GM12878 (cell line): ENCODE measurements around the gene TTC39C. TPM values are rescaled to one million over a fixed set of nuclear protein-coding genes. Genes with fewer than 3 reads are reported as not detected.

Experiments
- ATAC-seq: fragments of 200-7000 bp; cut with Tn5 transposase; 3 replicates; pipeline ENCODE4 v1.9.1; 2020; ENCODE audit warnings: mild to moderate bottlenecking, moderate library complexity
- BruUV-seq: library from RNA; stranded (reverse); fragments of 400-500 nt; replicated peaks from 2 replicates; lab custom pipeline; 2021; lab: Mats Ljungman, UMichigan
- CTCF ChIA-PET: fragments of 300-600 bp; sonication (Branson Sonifier 250); formaldehyde crosslinking; extraction: SDS; loops from one replicate; lab custom pipeline; 2021; ENCODE audit warnings: inconsistent platforms; lab: Yijun Ruan, JAX
- POLR2A ChIA-PET: fragments of 350-600 bp; formaldehyde crosslinking; extraction: SDS; loops from one replicate; lab custom pipeline; 2021; ENCODE audit warnings: inconsistent platforms; lab: Charles Lee
- RAD21 ChIA-PET: fragments of 300-600 bp; sonication (Branson Sonifier 250); formaldehyde crosslinking; loops from one replicate; lab custom pipeline; 2023; ENCODE audit warnings: antibody characterized with exemption; ENCODE audit not compliant: unreplicated experiment; lab: Charles Lee
- SMC1A ChIA-PET: fragments of 300-600 bp; sonication (Branson Sonifier 250); formaldehyde crosslinking; loops from one replicate; lab custom pipeline; 2023; ENCODE audit not compliant: unreplicated experiment, uncharacterized antibody; lab: Charles Lee
- DNase-seq: peaks from one replicate; pipeline ENCODE4 v3.0.0-alpha.2; 2011; ENCODE audit warnings: low read depth, low spot score
- FAIRE-seq: peaks from 3 replicates; lab custom pipeline; 2011; peaks lifted over from hg19 to GRCh38; lab: Jason Lieb, UNC
- H2AFZ ChIP-seq: 2 replicates; pipeline ENCODE4 v1.6.0; 2011; ENCODE audit warnings: low read depth, low read length, control low read depth; ENCODE audit not compliant: control insufficient read depth
- H3K27ac ChIP-seq: 2 replicates; pipeline ENCODE4 v1.5.1; 2011; ENCODE audit warnings: control low read depth; ENCODE audit not compliant: control insufficient read depth, insufficient read depth
- H3K27me3 ChIP-seq, 2 experiments: replicated peaks in 1 of 2; 2 replicates each; pipeline versions ENCODE4 v1.6.0 to v1.6.1; 2011; ENCODE audit warnings: low read length in 1 of 2; ENCODE audit not compliant: control insufficient read depth in 2 of 2, insufficient read depth in 2 of 2
- H3K36me3 ChIP-seq, 2 experiments: 2 replicates each; pipeline ENCODE4 v1.5.1; 2011; ENCODE audit warnings: low read length in 1 of 2; ENCODE audit not compliant: control insufficient read depth in 2 of 2, insufficient read depth in 2 of 2
- H3K4me1 ChIP-seq: 2 replicates; pipeline ENCODE4 v1.6.1; 2011; ENCODE audit warnings: mild to moderate bottlenecking, low read length, moderate library complexity, mixed read lengths; ENCODE audit not compliant: control insufficient read depth, insufficient read depth
- H3K4me2 ChIP-seq: 2 replicates; pipeline ENCODE4 v1.6.0; 2011; ENCODE audit warnings: control low read depth; ENCODE audit not compliant: control insufficient read depth, insufficient read depth
- H3K4me3 ChIP-seq: fragments of 200-600 bp; sonication (generic); 2 replicates; pipeline ENCODE4 v1.5.1; 2016
- H3K79me2 ChIP-seq: 2 replicates; pipeline ENCODE4 v1.6.0; 2011; ENCODE audit warnings: low read length; ENCODE audit not compliant: control insufficient read depth, insufficient read depth
- H3K9ac ChIP-seq: 2 replicates; pipeline ENCODE4 v1.8.0; 2011; ENCODE audit warnings: low read length, control low read depth, mixed read lengths; ENCODE audit not compliant: control insufficient read depth, insufficient read depth
- H3K9me3 ChIP-seq: replicated peaks from 3 replicates; pipeline ENCODE4 v1.5.1; 2011; ENCODE audit warnings: mild to moderate bottlenecking, low read length; ENCODE audit not compliant: control insufficient read depth, insufficient read depth
- H4K20me1 ChIP-seq: 2 replicates; pipeline ENCODE4 v1.6.0; 2011; ENCODE audit not compliant: control insufficient read depth, insufficient read depth
- KLF5 ChIP-seq: fragments of 450-650 bp; IDR thresholded peaks from 2 replicates; pipeline ENCODE4 v1.6.1; 2014; ENCODE audit warnings: mild to moderate bottlenecking; ENCODE audit not compliant: partially characterized antibody
- SMC3 ChIP-seq: IDR thresholded peaks from 2 replicates; pipeline ENCODE4 v1.6.1; 2011; ENCODE audit warnings: low read length, improper control_type of control experiment, borderline replicate concordance
- ZBTB4 ChIP-seq: fragments of 450-650 bp; formaldehyde crosslinking; IDR thresholded peaks from 2 replicates; pipeline ENCODE4 v1.4.0; 2022; ENCODE audit warnings: mild to moderate bottlenecking, moderate library complexity
- WGBS: methylation state at CpG from one replicate; pipeline ENCODE4 v1.1.6; 2016; ENCODE audit warnings: low lambda C conversion rate; ENCODE audit not compliant: insufficient replicate concordance, insufficient coverage; ENCODE audit errors: missing lambda C conversion rate; 5-methylcytosine and 5-hydroxymethylcytosine counted together
- in situ Hi-C: fragments of 300-500 bp; cut with MboI; formaldehyde crosslinking; loops from 9 replicates; pipeline ENCODE4 v1.14.3; 2018; ENCODE audit warnings: mixed read lengths
- intact Hi-C: fragments of 100-400 bp; cut with micrococcal nuclease; formaldehyde crosslinking; loops from one replicate; pipeline ENCODE4 v1.14.2; 2022; ENCODE audit not compliant: unreplicated experiment
- polyA plus RNA-seq, 11 experiments: library from polyadenylated mRNA; depleted of rRNA in 4 of 11; unstranded in 6 of 11; stranded (reverse) in 5 of 11; fragments of >200 nt; fragmentation: Nextera tagmentation in 4 of 11; fragmentation: Illumina TruSeq in 1 of 11; extraction: Ambion mirVana in 4 of 11; extraction: Trizol in 1 of 11; gene quantifications; 1 replicate in 1 of 11; 2 replicates in 10 of 11; pipeline versions ENCODE4 v1.2.1 to v1.2.3, GENCODE V29; 2011 to 2016; ENCODE audit warnings: inconsistent platforms in 2 of 11, missing spikeins in 2 of 11, low read depth in 1 of 11
- total RNA-seq, 4 experiments: library from RNA; depleted of rRNA in 3 of 4; stranded (reverse); fragments of >200 nt in 3 of 4; fragmentation: Illumina TruSeq in 1 of 4; extraction: Trizol in 1 of 4; gene quantifications; 2 replicates each; pipeline versions ENCODE4 v1.2.1 to v1.2.3, GENCODE V29; 2013 to 2021

TTC39C gene
- total and polyA plus RNA-seq, 10 of the 15 experiments (the other 5 are each of a cell fraction or from before 2014, with no cell fraction given) = 21.1 to 91.0 (median 64.8) TPM

DNA sequence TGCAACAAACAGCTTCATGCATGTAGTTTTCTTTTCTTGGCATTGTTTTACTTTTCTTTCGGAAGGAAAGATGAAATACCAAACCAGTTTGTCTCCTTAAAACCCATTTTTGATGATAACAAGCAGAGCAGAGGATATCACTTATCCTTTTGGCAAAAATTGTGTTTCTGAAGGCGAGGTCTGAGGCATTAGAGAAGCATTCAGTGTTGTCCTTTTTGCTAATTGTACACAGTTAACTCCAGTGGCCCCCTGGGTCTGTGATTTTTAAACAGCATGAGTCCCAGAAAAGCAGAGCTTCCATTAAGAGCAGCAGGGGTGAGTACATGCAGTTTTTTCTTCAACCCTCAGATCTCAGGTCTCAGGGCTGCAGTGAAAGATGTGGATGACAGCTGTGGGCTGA is 41.3 kb downstream of the TTC39C start:
- H3K4me1 ChIP-seq = peaks cover 39% of the 10 kb centered on the region
- no peak for TF ChIP-seq SMC3
- no peak for TF ChIP-seq ZBTB4 (CRISPR knock-in tag)
- TF ChIP-seq KLF5 = no peak
- TF ChIP-seq, all 136 proteins: peak for 0
- H3K36me3 ChIP-seq = no peaks in the 10 kb centered on the region
- DNase-seq (no peak), FAIRE-seq (no peak), ATAC-seq (no peak)
- H4K20me1 ChIP-seq = no peaks in the 10 kb centered on the region
- CTCF ChIA-PET = interaction anchor here (0.6 to 1.4 kb wide), 5 partner anchors 14 to 830 kb away, joined by 3 to 5 read pairs (median 3); no protein-coding TSS in a partner anchor
- H3K79me2 ChIP-seq = peaks cover 54% of the 10 kb centered on the region
- no peak overlapping the region for H3K9ac ChIP-seq
- no peaks in the 10 kb centered on the region for H3K27me3 ChIP-seq
- 64% methylated on average over 2 of the region's 2 CpGs for WGBS
- 0 out of 3 replicates have a peak, but pooled peaks cover 5% of the 10 kb centered on the region for H3K9me3 ChIP-seq
- H3K4me2 ChIP-seq = peak overlapping the region; percentile 62
- POLR2A ChIA-PET = interaction anchor here (0.9 kb wide), 1 partner anchor 14 kb away, joined by 3 read pairs; no protein-coding TSS in a partner anchor
- H3K27ac ChIP-seq = 0 out of 2 replicates have a peak overlapping the region, but pooled peaks have one; percentile 10
- RAD21 ChIA-PET = interaction anchor here (1.5 kb wide), 1 partner anchor 39 kb away, joined by 7 read pairs; no protein-coding TSS in a partner anchor
- intact Hi-C loops = no loop called here
- in situ Hi-C loops = no loop called here
- no TSS peak for BruUV-seq
- no peak overlapping the region for H3K4me3 ChIP-seq
- SMC1A ChIA-PET = interaction anchor here (0.8 to 2.0 kb wide), 13 partner anchors 9 to 130 kb away, joined by 3 to 5 read pairs (median 4); no protein-coding TSS in a partner anchor
- no peak overlapping the region for H2AFZ ChIP-seq
